HG03520 (cell line): ENCODE measurements around the gene RHBDD1.

Source experiments
- ATAC-seq: cut with Tn5 transposase; IDR thresholded peaks from one replicate; pipeline ENCODE4 v1.9.1; 2021; ENCODE audit warnings: mild to moderate bottlenecking, moderate library complexity; ENCODE audit not compliant: unreplicated experiment

RHBDD1 gene, protein sequence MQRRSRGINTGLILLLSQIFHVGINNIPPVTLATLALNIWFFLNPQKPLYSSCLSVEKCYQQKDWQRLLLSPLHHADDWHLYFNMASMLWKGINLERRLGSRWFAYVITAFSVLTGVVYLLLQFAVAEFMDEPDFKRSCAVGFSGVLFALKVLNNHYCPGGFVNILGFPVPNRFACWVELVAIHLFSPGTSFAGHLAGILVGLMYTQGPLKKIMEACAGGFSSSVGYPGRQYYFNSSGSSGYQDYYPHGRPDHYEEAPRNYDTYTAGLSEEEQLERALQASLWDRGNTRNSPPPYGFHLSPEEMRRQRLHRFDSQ

DNA sequence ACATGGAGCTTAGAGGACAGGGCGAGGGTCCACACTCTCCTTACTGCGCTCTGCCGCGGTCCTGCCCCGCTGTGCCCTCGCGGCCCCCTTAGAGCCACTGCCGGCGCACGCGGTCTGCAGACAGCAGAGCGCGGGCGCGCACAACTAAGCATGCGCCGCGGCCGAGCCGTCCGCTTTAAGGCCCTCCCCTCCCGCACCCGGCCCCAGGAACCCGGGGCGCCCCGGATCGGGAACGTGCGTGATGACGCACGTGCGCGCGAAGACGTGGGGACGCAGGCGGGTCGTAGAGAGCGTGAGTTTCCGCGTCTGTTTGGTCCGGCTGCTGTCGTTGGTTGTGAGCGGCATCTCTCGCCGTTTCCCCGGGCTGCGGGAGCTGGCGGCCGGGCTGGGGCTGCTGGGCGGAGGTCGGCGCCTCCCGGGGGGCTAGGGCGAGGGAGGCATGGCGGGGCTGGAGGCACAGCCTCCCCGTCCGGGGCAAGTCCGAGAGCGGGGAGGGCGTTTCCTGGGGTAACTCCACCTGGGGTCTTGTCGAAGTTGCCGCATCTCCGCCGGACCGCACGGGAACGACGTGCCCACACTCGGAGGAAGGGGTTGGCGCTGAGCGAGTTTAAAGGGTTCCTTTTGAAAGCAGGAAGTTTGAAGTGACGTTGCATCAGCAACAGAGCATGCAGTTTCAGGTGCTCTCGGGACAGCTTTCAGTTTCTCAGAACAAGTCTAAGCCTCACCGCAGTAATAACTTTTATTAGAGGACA is at the start of gene RHBDD1:
RHBDD1 (plus strand) TSS at position 259 of the 752 bp plus-strand sequence. CDS start 28,640 bp downstream, outside the sequence.
- ATAC-seq = peak; percentile 81

DNA sequence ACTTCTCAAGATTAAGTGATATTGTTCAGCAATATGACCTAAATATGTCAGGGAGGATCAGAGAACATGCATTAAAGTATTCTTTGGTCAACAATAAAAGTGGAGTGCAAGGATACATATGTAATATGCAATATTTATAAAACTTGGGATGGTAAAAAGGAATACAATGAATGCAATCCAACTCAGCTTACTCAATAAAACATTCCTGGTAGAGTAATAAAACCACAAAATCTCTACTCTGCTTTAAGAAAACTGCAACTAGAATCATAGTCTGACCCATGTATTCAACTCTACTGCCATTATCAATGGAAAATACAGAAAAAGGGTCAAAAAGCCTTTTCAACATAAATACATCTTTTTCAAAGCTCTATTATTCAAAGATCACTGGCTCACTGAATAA is 47.8 kb upstream of the RHBDD1 start:
- no peak for ATAC-seq

DNA sequence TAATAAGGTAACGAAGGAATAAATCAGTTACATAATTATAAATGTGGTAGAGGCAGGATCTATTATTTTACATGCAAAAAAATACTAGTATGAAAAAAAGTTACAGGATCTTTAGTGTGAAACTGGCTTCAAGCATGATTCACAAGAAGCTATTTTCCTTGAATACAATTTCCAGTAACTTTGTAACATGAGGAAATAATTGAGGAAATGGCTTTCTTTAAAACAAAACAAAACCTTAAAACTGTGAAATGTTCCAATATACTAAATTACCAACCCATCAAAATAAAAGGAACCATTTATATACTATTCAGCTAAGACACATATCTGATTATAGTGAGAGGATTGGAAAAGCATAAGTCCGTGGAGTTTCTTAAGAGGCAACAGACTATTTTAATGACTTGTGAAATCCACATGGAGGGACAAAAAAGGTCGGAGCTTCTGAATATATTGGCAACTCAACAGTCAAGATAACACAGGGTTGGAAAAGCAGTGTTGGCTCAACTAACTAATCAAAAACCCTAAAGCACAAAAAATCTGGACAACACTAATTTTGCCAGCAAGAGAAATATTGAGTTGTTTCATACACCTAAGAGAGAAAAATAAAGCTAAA is 46.9 kb upstream of the RHBDD1 start:
- no peak for ATAC-seq

DNA sequence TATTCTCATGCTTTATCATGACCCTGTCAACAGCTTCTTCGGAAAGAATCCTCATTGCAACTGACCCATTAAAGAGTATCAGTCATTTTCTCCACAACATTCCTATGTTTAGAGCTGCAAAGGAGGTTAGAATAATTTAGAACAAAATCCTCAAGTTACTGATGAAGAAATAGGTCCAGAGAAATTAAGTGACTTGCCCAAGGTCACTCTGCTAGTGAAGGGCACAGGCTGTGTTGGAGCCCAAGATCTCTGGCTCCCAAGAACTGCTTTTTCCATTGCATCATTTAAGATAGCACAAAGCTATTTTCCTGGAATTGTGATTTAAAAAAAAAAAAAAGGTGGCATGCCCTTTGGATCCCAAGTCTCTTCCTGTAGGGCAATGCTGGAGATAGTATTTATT is 45.8 kb upstream of the RHBDD1 start:
- ATAC-seq = no peak

DNA sequence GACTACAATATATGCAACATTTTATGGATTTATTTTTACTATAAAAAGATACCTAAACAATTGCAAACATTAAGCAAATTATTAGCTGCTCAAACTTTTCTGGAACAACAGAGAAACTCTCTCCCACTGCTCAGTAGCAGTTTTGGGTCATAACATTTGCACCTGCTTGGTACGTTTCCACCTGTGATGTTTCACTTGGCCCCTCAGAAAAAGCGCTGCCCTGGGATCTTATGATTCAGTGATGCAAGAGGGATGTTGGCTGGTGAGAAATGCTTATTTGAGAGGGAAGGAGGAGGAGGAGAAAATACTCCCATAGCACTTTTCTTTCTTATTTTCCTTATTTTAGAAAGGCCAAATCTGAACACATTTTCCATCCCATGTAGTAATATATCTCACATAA is 45.4 kb upstream of the RHBDD1 start:
- no peak for ATAC-seq

DNA sequence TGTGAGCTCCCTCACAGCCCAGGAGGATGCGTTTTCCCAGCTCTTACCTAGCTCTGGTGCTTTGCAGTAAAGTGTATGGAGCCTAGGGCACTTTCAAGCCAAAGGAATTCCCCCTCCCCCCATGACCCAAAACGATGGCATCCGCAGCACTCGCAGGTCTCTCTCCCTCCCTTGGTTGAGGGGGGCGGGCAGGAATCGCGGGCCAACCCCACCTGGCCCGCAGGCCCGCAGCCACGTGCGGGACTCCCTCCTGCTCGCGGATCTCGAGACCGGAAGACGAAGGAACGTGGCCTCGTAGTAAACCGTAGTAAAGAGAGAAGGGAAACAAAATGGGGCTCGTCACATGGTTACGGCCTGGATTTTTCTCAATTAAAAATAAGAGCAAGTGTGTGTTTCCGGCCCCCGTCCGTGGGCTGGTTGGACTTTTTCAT is 44.8 kb upstream of the RHBDD1 start:
- ATAC-seq = peak; percentile 56

DNA sequence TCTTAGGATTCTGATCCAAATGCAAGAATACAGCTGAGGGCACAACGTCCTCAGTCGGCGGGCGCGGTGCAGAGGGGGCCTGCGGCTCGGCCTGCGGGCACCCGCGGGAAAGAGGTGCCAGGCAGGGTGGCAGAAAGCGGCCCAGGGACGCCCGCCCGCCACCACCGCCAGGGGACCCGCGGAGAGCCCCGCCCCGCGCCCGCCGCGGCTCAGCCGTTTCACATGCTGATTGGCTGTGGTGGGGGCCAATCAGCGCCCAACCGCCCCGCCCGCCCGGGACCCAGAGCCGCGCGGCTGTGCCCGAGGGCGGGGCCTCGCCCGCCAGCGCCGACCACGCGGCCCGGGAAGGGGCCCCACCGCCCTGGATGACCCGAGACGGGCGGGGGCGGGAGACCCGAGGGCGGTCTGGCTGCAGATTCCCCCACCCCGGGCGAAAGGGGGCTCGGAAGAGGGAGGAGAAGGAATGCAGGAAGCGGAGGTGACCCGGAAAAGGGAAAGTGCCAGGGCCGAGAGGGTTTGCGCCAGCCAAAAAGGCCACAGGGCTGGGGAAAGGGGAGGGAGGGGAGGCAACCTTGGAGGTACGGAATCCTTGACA is 44.3 kb upstream of the RHBDD1 start:
- peak; percentile 98 for ATAC-seq

DNA sequence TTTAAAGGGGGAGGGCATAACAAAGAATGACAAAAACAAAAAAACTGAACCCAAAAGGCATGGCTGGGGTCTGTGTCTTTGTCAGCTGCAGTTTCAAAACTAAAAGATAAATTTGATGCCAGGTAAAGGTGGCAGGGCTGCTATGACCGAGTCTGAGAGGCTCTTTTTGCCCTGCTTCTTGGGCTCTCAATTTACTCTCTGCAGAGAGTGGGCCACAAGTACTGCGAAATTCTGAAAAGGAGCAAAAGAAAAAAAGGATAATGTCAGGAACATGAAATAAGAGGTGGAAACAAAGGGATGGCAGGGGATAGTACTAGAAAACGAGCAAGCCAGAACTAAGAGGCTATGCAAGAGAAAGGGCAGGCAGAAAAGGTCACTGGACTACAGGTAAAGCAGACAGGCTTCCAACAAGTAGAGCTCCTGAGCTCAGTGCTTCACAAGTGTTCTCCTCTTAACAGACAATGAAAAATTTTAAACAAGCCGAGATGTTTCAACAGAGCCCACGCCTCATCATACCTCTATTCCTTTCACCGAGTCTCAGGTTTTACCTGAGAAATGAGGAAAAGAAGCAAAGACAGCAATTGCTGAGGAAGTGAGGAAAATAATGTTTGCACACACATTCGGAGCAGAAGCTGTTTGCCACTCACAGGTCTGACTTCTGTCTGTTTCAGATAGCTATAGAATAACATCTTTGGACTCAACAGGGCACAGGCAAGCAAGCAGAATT is 43.5 kb upstream of the RHBDD1 start:
- ATAC-seq = no peak

DNA sequence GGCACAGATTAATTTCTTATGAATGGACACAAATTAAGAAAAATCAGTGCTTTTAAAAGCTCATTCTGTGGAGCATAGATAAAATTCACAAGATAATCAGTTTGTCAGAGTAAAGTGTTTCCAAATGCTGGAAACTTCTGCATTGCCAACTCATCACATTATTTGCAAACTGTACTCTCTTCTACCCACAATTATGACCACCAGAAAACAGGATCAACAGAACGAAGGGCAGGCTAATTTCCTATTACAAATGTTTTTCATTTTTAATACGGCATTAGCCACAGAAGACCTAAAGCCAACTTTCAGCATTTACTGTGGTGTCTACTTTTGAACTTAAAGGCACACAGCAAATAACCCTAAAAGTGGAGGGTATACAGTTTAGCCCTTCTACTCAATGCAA is 42.2 kb upstream of the RHBDD1 start:
- no peak for ATAC-seq

DNA sequence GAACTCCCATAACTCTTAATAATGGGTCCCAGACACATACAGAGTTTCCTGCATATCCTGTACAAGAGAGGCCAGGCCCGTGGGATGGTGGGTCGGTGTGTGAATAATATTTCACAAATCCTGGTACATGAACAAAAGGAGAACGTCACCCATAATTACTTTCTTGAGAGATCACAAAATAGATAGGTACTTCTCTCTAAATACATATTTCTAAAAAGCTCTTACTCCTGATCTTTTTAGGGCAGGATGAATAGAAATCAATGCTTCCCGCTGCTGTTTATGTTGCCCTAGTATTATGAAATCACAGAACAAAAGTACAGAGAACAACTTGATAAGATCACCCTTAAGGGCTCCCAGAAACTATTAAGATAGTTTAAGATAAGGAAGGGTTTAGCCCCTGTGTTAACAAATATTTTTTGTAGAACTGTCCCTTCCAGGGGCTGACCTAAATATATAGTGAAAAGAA is 41.6 kb upstream of the RHBDD1 start:
- ATAC-seq = no peak

DNA sequence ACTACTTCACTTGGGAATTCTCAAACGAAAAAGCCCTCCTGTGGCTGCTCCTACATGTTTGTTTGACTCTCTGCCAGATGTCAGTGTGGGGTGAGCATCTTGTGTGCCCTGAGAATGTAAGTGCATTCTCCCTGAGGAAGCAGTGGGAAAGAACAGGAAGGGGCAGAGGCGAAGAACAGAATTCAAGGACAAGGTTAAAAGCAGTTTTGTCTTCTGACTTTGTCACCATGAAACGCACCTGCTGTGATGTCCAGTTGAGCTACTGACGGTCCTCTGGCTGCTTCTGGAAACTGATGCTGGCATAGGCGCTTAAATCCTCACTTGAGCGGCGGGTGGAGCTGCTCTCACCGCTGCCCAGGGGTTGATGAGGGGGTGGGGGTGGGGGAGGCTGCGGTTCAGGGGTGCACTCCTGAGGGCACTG is 41.1 kb upstream of the RHBDD1 start:
- no peak for ATAC-seq

DNA sequence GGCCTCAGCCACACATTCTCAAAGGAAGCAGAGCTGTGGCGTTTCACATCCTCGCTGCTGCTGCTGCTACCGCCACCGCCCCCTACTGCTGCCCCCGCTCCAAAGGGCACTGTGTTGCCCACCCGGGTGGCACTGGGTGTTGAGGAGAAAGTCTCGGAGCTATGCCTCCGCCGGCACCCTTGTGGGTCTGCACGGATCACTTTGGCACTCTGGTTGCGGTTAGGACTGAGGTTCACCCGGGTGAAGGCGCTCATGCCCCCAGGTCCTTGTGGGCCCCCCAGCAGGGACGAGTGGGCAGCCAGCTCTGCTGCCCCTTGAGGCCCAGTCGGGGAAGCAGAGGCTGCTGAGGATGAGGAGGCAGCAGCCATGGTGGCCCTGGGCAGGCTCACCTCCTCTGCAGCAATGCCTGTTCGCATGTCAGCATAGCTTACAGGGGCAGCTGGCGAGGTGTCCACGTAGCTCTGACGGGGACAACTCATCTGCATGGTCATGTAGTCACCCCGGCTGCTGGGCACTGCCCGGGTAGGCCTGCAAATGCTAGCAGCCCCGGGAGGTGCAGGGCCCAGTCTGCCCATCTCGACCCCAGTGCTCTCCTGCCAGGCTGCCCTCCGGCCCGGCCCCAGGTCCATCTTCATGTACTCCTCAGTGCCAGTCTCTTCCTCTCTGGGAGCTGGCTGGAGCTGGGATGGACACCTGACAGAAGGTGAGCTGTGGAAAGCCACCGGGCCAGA is 40.4 kb upstream of the RHBDD1 start:
- no peak for ATAC-seq

DNA sequence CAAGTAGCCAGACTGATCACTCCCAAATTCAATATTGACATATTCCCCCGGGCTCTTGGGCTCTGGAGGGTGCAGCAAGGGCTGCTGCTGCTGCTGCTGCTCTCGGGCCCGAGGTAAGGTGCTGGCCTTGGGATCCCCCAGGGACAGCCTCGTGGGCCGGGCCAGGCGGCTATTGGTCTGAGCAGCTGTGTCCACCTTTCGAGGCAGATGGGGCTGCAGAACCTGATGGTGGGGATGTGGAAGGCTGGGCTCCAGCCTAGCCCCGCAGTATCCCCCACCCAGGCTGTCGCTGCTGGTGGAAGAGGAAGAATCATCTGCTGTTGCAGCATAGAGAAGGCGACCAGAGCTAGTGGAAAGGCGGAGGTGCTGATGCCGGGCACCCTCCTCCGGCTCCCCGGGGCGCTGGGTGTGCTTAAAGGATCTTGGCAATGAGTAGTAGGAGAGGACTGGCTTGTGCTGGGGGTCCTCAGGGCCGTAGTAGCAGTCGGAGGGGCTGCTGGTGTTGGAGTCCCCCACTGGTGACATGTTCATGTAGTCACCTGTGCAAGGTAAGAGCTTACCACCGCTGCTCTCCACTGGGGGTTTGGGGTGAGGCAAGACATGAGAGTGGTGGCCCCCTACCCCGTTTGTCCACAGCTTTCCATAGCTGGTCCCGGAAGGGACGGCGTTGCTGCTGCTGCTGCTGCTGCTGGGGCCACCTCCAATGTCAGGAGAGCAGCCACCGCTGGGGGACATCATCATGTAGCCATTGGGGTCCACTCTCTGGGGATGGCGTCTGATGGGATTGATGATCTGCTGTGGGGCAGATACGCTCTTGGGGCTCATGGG is 39.6 kb upstream of the RHBDD1 start:
- ATAC-seq = no peak

DNA sequence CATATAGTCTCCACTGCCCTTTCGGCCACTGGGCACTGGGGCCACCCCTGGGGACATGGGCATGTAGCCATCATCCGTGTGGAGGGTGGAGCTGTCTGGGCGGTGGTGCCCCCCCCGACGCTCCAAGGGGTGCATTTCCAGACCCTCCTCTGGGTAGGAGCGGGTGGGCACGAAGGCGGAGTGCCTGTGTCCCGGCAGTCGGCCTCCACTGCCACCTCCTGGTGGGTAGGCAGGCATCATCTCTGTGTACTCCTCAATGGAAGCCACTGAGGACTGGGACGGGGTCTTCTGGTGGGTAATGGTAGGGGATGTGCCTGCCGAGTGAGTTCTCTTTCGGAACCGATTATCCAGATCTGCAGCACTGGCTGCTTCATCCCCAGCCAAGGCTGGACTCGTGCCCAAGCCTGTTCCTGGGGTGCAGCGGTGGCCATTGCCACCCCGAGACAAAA is 39.0 kb upstream of the RHBDD1 start:
- ATAC-seq = no peak

DNA sequence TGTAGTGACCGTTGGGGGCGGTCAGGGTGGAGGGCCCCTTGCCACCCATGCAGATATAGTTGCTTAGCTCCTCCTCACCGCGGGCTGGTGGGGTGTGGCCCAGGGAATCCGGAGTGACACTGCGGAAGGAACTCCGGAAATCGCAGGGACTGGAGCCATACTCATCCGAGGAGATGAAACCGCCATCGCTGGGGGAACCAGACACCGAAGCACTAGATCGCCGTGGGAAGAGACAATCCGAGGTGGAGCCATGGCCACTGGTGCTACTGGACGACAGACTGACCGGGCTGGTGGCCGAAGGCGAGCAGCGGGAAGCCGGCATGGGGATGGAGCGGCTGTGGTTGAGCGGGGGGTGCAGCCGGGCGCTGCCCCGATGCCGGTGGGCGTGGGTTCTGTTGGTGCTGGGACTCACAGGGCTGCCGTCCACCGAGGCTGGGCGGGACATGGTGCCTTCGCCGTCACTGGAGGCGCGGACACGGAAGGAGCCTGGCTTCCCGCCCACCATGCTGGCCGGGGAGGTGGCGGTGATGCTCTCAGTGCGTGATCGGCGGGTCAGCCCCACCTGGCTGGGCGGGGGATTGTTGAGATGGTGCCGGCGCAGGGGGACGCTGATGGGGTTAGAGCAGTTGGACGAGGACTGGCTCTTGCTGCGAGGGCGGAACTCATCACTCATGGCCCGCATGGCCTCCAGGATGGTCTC is 38.4 kb upstream of the RHBDD1 start:
- no peak for ATAC-seq

DNA sequence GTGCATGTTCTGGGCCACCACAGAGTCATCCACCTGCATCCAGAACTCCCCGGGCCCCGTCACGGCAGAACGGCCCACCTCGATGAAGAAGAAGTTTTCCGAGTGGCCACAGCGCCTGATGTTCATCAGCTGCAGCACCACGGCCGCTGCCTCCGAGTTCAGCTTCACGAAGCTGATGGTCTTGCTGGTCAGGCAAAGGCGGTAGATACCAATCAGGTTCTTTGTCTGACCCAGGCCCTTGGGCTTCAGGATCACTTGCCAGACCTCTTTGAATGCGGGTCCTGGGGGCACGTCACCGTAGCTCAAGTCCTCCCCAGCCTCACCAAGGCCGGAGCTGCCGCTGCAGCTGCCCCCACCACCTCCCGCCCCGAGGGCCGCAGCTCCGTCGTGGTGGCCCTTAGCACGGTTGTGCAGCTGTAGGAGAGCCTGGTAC is 37.8 kb upstream of the RHBDD1 start:
- no peak for ATAC-seq

DNA sequence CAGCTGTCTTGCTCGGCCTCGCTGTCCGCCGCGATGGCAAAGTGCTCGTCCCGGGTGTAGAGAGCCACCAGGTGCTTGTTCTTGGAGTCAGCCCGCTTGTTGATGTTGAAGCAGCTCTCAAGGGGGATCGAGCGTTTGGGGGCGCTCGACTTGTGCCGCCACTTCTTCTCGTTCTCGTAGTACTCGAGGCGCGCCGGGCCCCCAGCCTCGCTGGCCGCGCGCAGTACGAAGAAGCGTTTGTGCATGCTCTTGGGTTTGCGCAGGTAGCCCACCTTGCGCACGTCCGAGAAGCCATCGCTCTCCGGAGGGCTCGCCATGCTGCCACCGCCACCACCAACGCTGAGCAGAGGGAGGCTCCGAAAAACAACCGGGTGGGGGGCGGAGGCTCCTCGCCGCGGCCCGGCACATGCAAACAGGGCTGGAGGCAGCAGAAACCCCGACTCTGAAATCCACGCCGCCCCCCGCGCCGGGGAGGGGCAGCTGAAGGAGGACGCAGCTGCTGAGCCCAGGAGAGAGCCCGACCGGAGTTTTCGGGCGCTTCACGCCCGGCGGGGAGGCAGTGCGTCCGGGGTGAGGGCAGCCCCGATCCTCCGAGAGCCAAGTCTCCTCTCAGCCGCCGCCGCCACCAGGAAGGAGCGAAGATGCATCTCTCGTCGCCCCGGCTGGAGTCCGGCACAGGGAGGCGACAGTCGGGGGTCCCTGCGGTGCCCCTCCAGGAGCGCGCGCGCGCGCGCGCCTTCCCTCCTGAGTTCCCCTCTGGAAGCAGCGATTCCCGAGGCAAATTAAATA is 37.2 kb upstream of the RHBDD1 start:
- peak; percentile 22 for ATAC-seq
